SK-N-MC (cell line): ENCODE data around the gene CYFIP2.
"Not testable (repeated sequence)": the region's sequence is repeated elsewhere in the genome, so short reads cannot be mapped to it uniquely, and the experiment has no call there.

Experiments
- DNase-seq: peaks from one replicate; pipeline ENCODE4 v3.0.0-alpha.2; 2011; ENCODE audit warnings: low read depth, low spot score
- H3K27ac ChIP-seq: fragments of 200-600 bp; sonication (generic); 2 replicates; pipeline ENCODE4 v1.5.1; 2016; ENCODE audit warnings: mixed run types
- H3K36me3 ChIP-seq: fragments of 200-600 bp; sonication (generic); 2 replicates; pipeline ENCODE4 v1.6.1; 2017; ENCODE audit warnings: antibody characterized with exemption, low read length, mixed read lengths; ENCODE audit not compliant: insufficient read depth
- H3K4me3 ChIP-seq: fragments of 200-600 bp; sonication (generic); 2 replicates; pipeline ENCODE4 v1.5.1; 2016
- H3K9ac ChIP-seq: fragments of 200-600 bp; sonication (generic); 2 replicates; pipeline ENCODE4 v1.8.0; 2017; ENCODE audit warnings: mixed run types, mixed read lengths; ENCODE audit not compliant: insufficient read length
- H3K9me3 ChIP-seq: fragments of 200-600 bp; sonication (generic); 2 replicates; pipeline ENCODE4 v1.6.1; 2017; ENCODE audit warnings: low read depth, mild to moderate bottlenecking, antibody characterized with exemption, low read length, moderate library complexity, mixed read lengths
- EZH2 ChIP-seq: fragments of 200-600 bp; sonication (generic); IDR thresholded peaks from one replicate; pipeline ENCODE4 v1.6.1; 2017; ENCODE audit warnings: antibody characterized with exemption
- FOXP2 ChIP-seq: optimal IDR thresholded peaks from 2 replicates; pipeline ENCODE3; 2011; ENCODE audit warnings: mild to moderate bottlenecking, moderate library complexity; ENCODE audit not compliant: insufficient read depth; ENCODE audit errors: extremely low read length, control extremely low read depth
- POLR2AphosphoS5 ChIP-seq: IDR thresholded peaks from 2 replicates; pipeline ENCODE4 v1.6.1; 2012; ENCODE audit warnings: mild to moderate bottlenecking, low read depth, low read length, borderline replicate concordance

The CYFIP2 gene

GRCh38 chr5:157230610-157231009 lies 35.3 kb upstream of the CYFIP2 start:
- TF ChIP-seq POLR2AphosphoS5 (no peak), FOXP2 (no peak), EZH2 (no peak)
- no peak overlapping the region for H3K27ac ChIP-seq
- no peaks in the 10 kb centered on the region for H3K36me3 ChIP-seq
- no peaks in the 10 kb centered on the region for H3K9me3 ChIP-seq
- no peak for DNase-seq
- no peak overlapping the region for H3K9ac ChIP-seq
- H3K4me3 ChIP-seq = no peak overlapping the region

- no peak for DNase-seq
- Histone ChIP-seq H3K27ac (no peak overlapping the region), H3K4me3 (no peak overlapping the region), H3K36me3 (no peaks in the 10 kb centered on the region), H3K9ac (no peak overlapping the region), H3K9me3 (no peaks in the 10 kb centered on the region)
- no peak for TF ChIP-seq FOXP2
- TF ChIP-seq POLR2AphosphoS5 = no peak
- no peak for TF ChIP-seq EZH2
Observed at GRCh38 chr5:157232706-157233105, 33.2 kb upstream of the CYFIP2 start.

- H3K4me3 ChIP-seq = no peak overlapping the region
- H3K36me3 ChIP-seq = no peaks in the 10 kb centered on the region
- no peak overlapping the region for H3K27ac ChIP-seq
- H3K9ac ChIP-seq = no peak overlapping the region
- H3K9me3 ChIP-seq = no peaks in the 10 kb centered on the region
- TF ChIP-seq FOXP2 (no peak), POLR2AphosphoS5 (no peak), EZH2 (no peak)
- DNase-seq = no peak
Observed at GRCh38 chr5:157233515-157233914, 32.4 kb upstream of the CYFIP2 start.

- no peak overlapping the region for H3K4me3 ChIP-seq
- TF ChIP-seq FOXP2 (no peak), POLR2AphosphoS5 (no peak), EZH2 (no peak)
- no peak overlapping the region for H3K9ac ChIP-seq
- DNase-seq = no peak
- no peaks in the 10 kb centered on the region for H3K36me3 ChIP-seq
- no peaks in the 10 kb centered on the region for H3K9me3 ChIP-seq
- H3K27ac ChIP-seq = no peak overlapping the region
Observed at GRCh38 chr5:157236423-157236822, 29.5 kb upstream of the CYFIP2 start.

GRCh38 chr5:157241483-157241882 lies 24.4 kb upstream of the CYFIP2 start:
- Histone ChIP-seq H3K27ac (no peak overlapping the region), H3K9me3 (no peaks in the 10 kb centered on the region), H3K9ac (no peak overlapping the region), H3K4me3 (no peak overlapping the region), H3K36me3 (no peaks in the 10 kb centered on the region)
- no peak for DNase-seq
- TF ChIP-seq POLR2AphosphoS5 (no peak), FOXP2 (no peak), EZH2 (no peak)

- H3K9ac ChIP-seq, H3K36me3 ChIP-seq, H3K9me3 ChIP-seq, DNase-seq, H3K27ac ChIP-seq, H3K4me3 ChIP-seq: not testable (repeated sequence)
Observed at GRCh38 chr5:157244704-157245103, 21.2 kb upstream of the CYFIP2 start.

GRCh38 chr5:157245476-157245875 lies 20.4 kb upstream of the CYFIP2 start:
- Histone ChIP-seq H3K27ac (no peak overlapping the region), H3K36me3 (no peaks in the 10 kb centered on the region)
- no peak for TF ChIP-seq POLR2AphosphoS5
- TF ChIP-seq FOXP2 = no peak
- no peak for TF ChIP-seq EZH2

GRCh38 chr5:157245886-157246285 lies 20.0 kb upstream of the CYFIP2 start:
- TF ChIP-seq EZH2 (no peak), POLR2AphosphoS5 (no peak), FOXP2 (no peak)
- H3K9ac ChIP-seq = no peak overlapping the region
- no peak for DNase-seq
- H3K27ac ChIP-seq = no peak overlapping the region
- no peaks in the 10 kb centered on the region for H3K36me3 ChIP-seq
- H3K9me3 ChIP-seq = no peaks in the 10 kb centered on the region
- no peak overlapping the region for H3K4me3 ChIP-seq

More at GRCh38 chr5:157245476-157245875, 20.4 kb upstream of the CYFIP2 start:
- Histone ChIP-seq H3K9me3 (no peaks in the 10 kb centered on the region), H3K9ac (no peak overlapping the region), H3K4me3 (no peak overlapping the region)
- DNase-seq = no peak

- DNase-seq = no peak
- TF ChIP-seq POLR2AphosphoS5 (no peak), FOXP2 (no peak), EZH2 (no peak)
- H3K27ac ChIP-seq = no peak overlapping the region
- no peaks in the 10 kb centered on the region for H3K9me3 ChIP-seq
- H3K9ac ChIP-seq = no peak overlapping the region
- no peak overlapping the region for H3K4me3 ChIP-seq
- no peaks in the 10 kb centered on the region for H3K36me3 ChIP-seq
Observed at GRCh38 chr5:157247267-157247666, 18.7 kb upstream of the CYFIP2 start.
